GM19372 (cell line): ENCODE measurements around the gene NODAL.

Source experiments
- ATAC-seq: cut with Tn5 transposase; IDR thresholded peaks from one replicate; pipeline ENCODE4 v1.9.1; 2021; ENCODE audit warnings: mild to moderate bottlenecking, low read depth, moderate library complexity; ENCODE audit not compliant: unreplicated experiment

The NODAL gene

DNA sequence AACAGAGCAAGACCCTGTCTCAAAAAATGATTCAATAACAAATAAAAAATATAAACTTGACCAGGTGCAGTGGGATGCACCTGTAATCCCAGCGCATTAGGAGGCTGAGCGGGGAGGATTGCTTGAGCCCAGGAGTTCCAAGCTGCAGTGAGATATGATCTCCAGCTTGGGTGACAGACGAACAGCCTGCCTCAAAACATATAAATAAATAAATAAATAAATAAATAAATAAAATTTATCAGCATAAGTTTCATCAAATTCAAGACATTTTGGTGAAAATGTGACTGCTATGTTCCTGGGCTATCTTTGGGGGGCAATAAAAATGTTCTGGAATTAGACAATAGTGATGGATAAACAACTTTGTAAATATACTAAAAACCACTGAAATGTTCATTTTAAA, 42.3 kb downstream of the NODAL start:
- no peak for ATAC-seq

DNA sequence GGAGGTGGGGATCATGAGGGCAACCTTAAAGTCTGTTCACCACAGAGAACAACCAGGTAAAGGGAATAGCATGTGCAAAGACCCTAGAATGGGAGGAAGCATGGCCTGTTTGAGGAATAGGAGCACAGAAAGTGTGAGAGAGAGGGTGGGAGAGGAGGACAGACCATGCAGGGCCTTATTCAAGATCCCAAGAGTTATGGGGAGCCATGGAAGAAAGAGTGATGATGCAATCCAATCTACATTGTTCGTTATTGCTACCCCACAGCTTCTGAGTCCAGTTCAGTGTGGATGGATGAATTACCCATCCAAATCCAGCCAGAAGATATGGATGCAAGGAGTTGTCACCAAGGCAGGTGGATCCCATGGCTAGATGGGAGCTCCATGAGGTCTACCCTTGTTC, 45.3 kb downstream of the NODAL start:
- no peak for ATAC-seq

DNA sequence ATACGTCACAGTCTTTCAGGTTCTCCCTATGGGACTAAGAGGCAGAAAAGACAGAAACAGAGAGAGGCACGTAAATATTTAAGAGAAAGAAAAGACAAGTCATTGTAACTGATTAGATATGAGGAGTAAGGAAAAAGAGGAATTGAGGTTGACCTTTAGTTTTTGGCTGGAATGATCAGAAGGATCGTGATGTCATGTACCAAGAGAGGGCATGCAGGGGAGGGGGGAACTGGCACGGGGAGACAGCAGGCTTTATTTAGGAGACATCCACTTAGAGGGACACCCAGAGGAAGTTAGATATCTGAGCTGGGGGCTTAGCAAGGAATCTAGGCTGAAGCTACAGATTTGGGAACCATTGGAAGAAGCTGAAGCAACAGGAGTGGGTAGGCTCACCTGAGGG, 49.8 kb downstream of the NODAL start:
- ATAC-seq = no peak
